GM13977 (cell line): ENCODE results near the gene RAI1.

ENCODE experiments used
- DNase-seq: peaks from one replicate; pipeline ENCODE4 v3.0.0; 2012; ENCODE audit warnings: low spot score
- in situ Hi-C: fragments of 300-500 bp; cut with MboI; formaldehyde crosslinking; loops from one replicate; pipeline ENCODE4 v1.12.0; 2022; ENCODE audit warnings: low sequenced_read_pairs, low pct_unique_long_range_greater_than_20kb, mixed read lengths, inconsistent platforms; ENCODE audit not compliant: unreplicated experiment
- TF ChIP-seq, protein P1 (sequence below): IDR thresholded peaks from 2 replicates; pipeline ENCODE4 v1.5.1; 2012; ENCODE audit warnings: mild to moderate bottlenecking, control low read depth; ENCODE audit not compliant: insufficient read depth; ENCODE audit errors: extremely low read depth, missing control alignments

The RAI1 gene

DNA sequence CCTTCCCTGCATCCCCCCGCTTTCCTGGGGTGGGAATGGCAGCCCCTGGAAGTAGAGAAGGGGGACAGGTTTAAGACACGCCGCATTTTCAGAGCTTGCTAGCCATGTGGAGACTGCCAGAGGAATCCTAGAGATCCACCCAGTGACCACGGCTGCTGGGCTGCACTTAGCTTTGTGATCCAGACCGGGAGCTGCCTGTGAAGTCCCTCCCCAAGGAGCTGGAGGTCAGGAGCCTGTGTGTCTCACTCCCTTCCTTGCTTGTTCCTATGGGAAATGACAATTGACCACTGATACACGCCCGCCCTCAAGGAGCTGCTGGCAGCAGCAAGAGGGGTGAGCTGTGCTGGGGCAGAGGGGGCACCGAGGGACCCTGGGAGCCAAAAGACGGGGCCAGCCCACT lies 81.9 kb downstream of the RAI1 start:
- TF ChIP-seq, protein P1, sequence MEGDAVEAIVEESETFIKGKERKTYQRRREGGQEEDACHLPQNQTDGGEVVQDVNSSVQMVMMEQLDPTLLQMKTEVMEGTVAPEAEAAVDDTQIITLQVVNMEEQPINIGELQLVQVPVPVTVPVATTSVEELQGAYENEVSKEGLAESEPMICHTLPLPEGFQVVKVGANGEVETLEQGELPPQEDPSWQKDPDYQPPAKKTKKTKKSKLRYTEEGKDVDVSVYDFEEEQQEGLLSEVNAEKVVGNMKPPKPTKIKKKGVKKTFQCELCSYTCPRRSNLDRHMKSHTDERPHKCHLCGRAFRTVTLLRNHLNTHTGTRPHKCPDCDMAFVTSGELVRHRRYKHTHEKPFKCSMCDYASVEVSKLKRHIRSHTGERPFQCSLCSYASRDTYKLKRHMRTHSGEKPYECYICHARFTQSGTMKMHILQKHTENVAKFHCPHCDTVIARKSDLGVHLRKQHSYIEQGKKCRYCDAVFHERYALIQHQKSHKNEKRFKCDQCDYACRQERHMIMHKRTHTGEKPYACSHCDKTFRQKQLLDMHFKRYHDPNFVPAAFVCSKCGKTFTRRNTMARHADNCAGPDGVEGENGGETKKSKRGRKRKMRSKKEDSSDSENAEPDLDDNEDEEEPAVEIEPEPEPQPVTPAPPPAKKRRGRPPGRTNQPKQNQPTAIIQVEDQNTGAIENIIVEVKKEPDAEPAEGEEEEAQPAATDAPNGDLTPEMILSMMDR = no peak
- in situ Hi-C loops = no loop called here
- DNase-seq = no peak

DNA sequence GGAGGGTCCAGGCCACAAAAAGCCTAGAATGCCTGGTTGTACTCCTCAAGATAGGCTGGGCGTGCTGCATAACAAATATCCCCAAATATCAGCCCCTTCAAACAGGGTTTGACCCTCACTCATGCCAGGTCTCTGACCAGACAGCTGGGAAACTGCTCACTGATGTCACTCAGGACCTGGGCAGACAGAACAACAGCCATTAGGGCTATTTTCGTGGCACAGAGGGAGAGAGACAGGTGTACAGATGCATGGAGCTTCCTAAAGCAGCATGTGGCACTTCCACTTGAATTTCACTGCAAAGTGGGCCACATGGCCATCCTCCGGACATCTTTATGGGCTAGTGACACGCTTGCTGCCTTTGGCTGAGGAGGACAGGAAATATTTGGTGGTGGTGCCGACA lies 82.5 kb downstream of the RAI1 start:
- DNase-seq = no peak
- in situ Hi-C loops = no loop called here
- TF ChIP-seq, protein P1 = no peak

DNA sequence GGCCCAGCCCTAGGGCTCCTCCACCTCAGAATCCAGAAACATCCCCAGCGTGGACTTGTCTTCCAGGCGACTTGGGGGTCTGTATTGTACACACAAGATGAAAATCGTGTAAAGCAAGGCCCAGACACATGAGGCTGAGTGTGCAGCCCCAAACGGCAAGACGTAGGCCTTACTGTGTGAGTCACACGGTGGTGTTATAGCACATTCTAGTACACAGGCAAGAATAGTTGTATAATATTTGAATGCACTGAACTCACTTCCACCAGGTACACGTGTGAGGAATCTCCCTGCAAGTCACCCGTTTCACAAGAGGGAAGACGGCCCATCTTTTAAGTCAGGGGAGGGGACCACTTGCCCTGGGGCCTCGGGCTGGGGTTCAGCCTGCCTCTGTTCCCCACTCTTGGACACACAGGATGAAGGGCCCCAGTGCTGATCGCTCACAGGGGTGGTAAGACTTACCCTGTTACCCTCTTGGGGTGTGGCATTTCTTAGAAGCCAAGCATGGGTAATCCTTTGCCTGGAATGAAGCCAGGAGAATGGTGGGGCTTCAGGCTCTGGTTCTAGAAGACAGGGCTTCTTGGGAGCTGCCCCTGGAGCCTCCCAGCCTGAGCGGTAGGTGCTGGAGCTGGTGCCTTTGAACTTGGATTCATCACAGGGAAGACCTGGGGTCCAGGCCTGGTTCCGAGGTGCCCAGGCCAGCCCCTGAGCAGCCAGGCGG lies 84.3 kb downstream of the RAI1 start:
- DNase-seq = no peak
- TF ChIP-seq, protein P1 = no peak
- in situ Hi-C loops = no loop called here

DNA sequence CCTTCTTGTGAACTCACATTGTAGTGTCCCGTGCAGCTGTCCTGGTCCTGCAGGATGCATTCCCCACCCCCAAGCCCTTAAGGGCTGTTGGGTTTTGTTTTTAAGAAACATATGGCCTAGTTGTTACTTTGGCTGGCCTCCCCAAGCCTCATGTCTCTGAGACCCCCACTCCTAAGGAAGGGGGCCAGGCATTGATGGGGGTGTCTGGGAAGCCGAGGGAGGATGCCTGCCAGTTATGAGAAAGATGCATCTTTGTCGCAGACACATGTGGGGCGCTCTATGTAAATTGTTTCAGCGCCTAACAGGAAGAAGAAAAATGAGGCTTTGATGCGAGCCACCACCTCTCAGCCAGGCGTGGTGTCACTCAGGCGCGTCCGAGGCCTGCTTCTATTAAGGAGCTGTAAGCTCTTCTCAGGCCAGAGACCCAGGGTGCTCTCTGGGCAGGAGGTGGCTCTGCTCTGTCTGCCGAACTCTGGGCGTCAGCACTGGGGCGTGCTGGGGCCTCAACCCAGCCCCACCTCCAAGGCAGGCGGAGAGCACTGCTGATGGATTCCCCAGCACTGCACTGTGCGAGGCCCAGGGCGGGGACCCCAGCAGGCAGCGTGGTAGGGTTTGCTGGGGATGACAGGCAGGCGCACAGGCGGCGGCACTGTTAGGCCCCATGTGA lies 85.0 kb downstream of the RAI1 start:
- in situ Hi-C loops = no loop called here
- TF ChIP-seq, protein P1 = no peak
- peak; percentile 79 for DNase-seq

DNA sequence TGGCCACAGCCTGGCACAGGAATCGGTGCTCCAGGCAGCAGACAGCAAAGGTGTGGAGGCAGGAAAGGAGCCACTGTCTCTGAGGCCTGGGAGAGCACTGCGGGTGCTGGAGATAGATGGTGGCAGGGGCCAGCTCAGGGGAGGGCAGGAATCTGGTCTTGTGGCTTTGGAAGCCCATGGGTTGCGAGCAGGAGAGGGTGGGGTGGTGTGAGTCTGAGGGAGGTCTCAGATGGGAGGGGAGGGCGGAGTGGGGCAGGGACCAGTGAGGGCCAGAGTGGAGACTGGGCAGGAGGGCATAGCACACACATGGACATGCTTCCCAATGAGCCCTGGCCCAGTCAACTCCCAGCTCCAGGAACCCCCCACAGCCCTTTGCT lies 85.5 kb downstream of the RAI1 start:
- in situ Hi-C loops = no loop called here
- TF ChIP-seq, protein P1 = no peak
- DNase-seq = no peak

DNA sequence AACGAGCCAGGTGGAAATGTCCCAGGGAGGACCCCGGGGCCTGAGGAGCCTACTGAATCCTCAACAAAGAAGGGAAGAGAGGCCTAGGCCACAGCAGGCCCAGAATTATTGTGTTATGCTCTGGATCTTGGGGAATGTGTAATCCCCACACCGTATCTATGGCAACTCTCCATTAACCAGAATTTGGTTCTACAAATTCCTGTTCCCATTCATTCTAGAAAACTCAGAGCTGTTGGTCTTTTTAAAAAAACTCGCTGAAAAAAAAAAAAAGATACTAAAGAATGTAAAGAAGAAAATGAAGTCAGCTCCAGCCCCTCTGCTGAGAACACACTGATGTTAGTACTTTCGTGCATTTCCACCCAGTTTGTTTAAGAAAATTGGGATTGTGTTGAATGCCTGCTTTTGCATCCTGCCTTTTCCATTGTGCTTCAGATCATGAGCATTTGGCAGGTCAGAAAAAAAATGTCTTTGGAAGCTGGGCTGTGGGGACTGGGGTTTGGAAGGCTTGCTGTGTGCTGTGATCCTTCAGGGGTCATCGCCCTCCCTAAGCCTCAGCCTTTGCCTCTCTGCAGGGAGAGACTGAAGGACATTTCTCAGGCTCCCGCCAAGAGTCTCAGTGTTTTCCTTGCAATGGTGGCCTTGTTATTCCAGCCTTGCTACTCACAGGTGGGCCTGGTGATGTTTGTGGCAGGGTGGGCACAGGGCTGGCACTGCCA lies 86.1 kb downstream of the RAI1 start:
- no peak for DNase-seq
- in situ Hi-C loops = no loop called here
- TF ChIP-seq, protein P1 = no peak
